GM19328 (cell line): Measurements from ENCODE around the gene RAB11FIP3.
"Not testable (repeated sequence)": the region's sequence is repeated elsewhere in the genome, so short reads cannot be mapped to it uniquely, and the experiment has no call there.

Experiments used
- ATAC-seq: cut with Tn5 transposase; IDR thresholded peaks from one replicate; pipeline ENCODE4 v1.9.1; 2021; ENCODE audit warnings: mild to moderate bottlenecking, moderate library complexity; ENCODE audit not compliant: unreplicated experiment

The RAB11FIP3 gene

GRCh38 chr16:483341-484075, 58.1 kb downstream of the RAB11FIP3 start:
- ATAC-seq: no peak

- ATAC-seq: no peak
Measured at GRCh38 chr16:489606-490005, 64.2 kb downstream of the RAB11FIP3 start.

- no peak for ATAC-seq
Measured at GRCh38 chr16:490768-491167, 65.3 kb downstream of the RAB11FIP3 start.

- no peak for ATAC-seq
Measured at GRCh38 chr16:491220-491919, 65.9 kb downstream of the RAB11FIP3 start.

- no peak for ATAC-seq
Measured at GRCh38 chr16:492211-492875, 66.9 kb downstream of the RAB11FIP3 start.

GRCh38 chr16:494676-495075, 69.2 kb downstream of the RAB11FIP3 start:
- ATAC-seq: not testable (repeated sequence)

GRCh38 chr16:495127-495748, 69.8 kb downstream of the RAB11FIP3 start:
- no peak for ATAC-seq

GRCh38 chr16:496097-496886, 70.8 kb downstream of the RAB11FIP3 start:
- no peak for ATAC-seq

GRCh38 chr16:497258-497657, 71.8 kb downstream of the RAB11FIP3 start:
- ATAC-seq: no peak

- no peak for ATAC-seq
Measured at GRCh38 chr16:499924-500323, 74.5 kb downstream of the RAB11FIP3 start.

GRCh38 chr16:500709-501108, 75.3 kb downstream of the RAB11FIP3 start:
- no peak for ATAC-seq

- no peak for ATAC-seq
Measured at GRCh38 chr16:502179-502943, 76.9 kb downstream of the RAB11FIP3 start.

GRCh38 chr16:503150-504071, 78.0 kb downstream of the RAB11FIP3 start:
- ATAC-seq: no peak

GRCh38 chr16:505479-506245, 80.2 kb downstream of the RAB11FIP3 start:
- ATAC-seq: no peak

- no peak for ATAC-seq
Measured at GRCh38 chr16:506246-506546, 80.7 kb downstream of the RAB11FIP3 start.

GRCh38 chr16:507527-507926, 82.1 kb downstream of the RAB11FIP3 start:
- not testable (repeated sequence) for ATAC-seq

- no peak for ATAC-seq
Measured at GRCh38 chr16:507996-508395, 82.5 kb downstream of the RAB11FIP3 start.
